ENCODE measurements around the gene GMDS. TPM values are rescaled to one million over a fixed set of nuclear protein-coding genes. Genes with fewer than 3 reads are reported as not detected.

Gene GMDS
- total and polyA plus RNA-seq, 2 donors (not counting 3 experiments of a cell fraction or from before 2014, with no cell fraction given), result 9.8 to 23.5 TPM

- no peak overlapping the region for H3K9ac ChIP-seq (replicated peaks; ENCODE audit: extremely low read depth, insufficient read depth, low read length)
- no peaks in the 10 kb centered on the region for H4K20me1 ChIP-seq (replicated peaks; ENCODE audit: control insufficient read depth, extremely low read depth, insufficient read depth, low read length)
- TF ChIP-seq POLR2A (IDR thresholded peaks at IDR 0.05; ENCODE audit: low read depth, low read length) (no peak), EZH2 (IDR thresholded peaks at IDR 0.05; ENCODE audit: borderline replicate concordance, low read depth, low read length, severe bottlenecking) (no peak), MYC (IDR thresholded peaks at IDR 0.05; ENCODE audit: low read depth, low read length) (no peak), POLR2AphosphoS5 (IDR thresholded peaks at IDR 0.05; ENCODE audit: insufficient read depth, low read depth, low read length) (no peak), CTCF (IDR thresholded peaks at IDR 0.05; ENCODE audit: extremely low read depth in 1 of 2, insufficient read depth in 1 of 2, low read depth in 1 of 2, low read length in 2 of 2) (no peak), JUN (IDR thresholded peaks at IDR 0.05; ENCODE audit: borderline replicate concordance, insufficient read depth, insufficient read length, low read depth) (no peak), GATA2 (IDR thresholded peaks at IDR 0.05; ENCODE audit: insufficient read depth, insufficient read length, low read depth, low read length) (no peak), FOS (IDR thresholded peaks at IDR 0.05; ENCODE audit: borderline replicate concordance, insufficient read depth, low read length) (no peak), MAX (IDR thresholded peaks at IDR 0.05; ENCODE audit: insufficient read depth, insufficient read length) (no peak)
- ChIA-PET POLR2A (no interaction called here), CTCF (no interaction called here)
- dilution Hi-C loops (cut with MboI; ENCODE audit: extremely low pct_ligation_motif_present, low sequenced_read_pairs) (no loop called here), intact Hi-C loops (cut with micrococcal nuclease) (no loop called here)
- no peaks in the 10 kb centered on the region for H3K36me3 ChIP-seq (ENCODE audit: control insufficient read depth in 2 of 2, extremely low read depth in 1 of 2, insufficient read depth in 2 of 2, low read length in 2 of 2)
- no peaks in the 10 kb centered on the region for H3K9me3 ChIP-seq (replicated peaks; ENCODE audit: control insufficient read depth, insufficient read depth, low read length)
- no peaks in the 10 kb centered on the region for H3K79me2 ChIP-seq (ENCODE audit: control insufficient read depth, insufficient read depth, low read length)
- DNase-seq (ENCODE audit: low read depth, low spot score), result no peak
- H3K4me1 ChIP-seq (ENCODE audit: control insufficient read depth, extremely low read depth, insufficient read depth, low read length), result peaks cover 4% of the 10 kb centered on the region
- no peak overlapping the region for H3K27ac ChIP-seq (ENCODE audit: insufficient read depth, low read depth, low read length)
- BruUV-seq (replicated peaks), result no TSS peak
- H3K27me3 ChIP-seq (ENCODE audit: control insufficient read depth in 2 of 2, insufficient read depth in 2 of 2, low read length in 2 of 2), result no peaks in the 10 kb centered on the region
- no peak overlapping the region for H3K4me3 ChIP-seq (replicated peaks in 1 of 3; ENCODE audit: insufficient read depth in 1 of 3, low read depth in 1 of 3, low read length in 3 of 3)
- no peaks in the 10 kb centered on the region for H3K9me1 ChIP-seq (replicated peaks; ENCODE audit: control insufficient read depth, extremely low read depth, insufficient read depth, low read length)
- H2AFZ ChIP-seq (ENCODE audit: low read depth, low read length), result no peak overlapping the region
- FAIRE-seq, result no peak
- no peak overlapping the region for H3K4me2 ChIP-seq (ENCODE audit: insufficient read depth, low read length)
These were observed 209.3 kb downstream of the GMDS start for GRCh38 chr6:2035826-2036709.

Measured in endothelial cell of umbilical vein (primary cell).